Activated CD8-positive, alpha-beta memory T cell treated with anti-CD3 and anti-CD28 coated beads for 4 hours (primary cell): ENCODE data around the gene PRUNE2.

ENCODE experiments used
- DNase-seq, 2 donors: peaks; one replicate each; pipeline ENCODE4 v3.0.0-alpha.2; 2020; ENCODE audit warnings: low read depth in 2 of 2

PRUNE2 gene

GRCh38 chr9:76571743-76572146 is 334.2 kb downstream of the PRUNE2 start:
- no peak for DNase-seq

GRCh38 chr9:76571288-76571687 is 334.6 kb downstream of the PRUNE2 start:
- no peak for DNase-seq

GRCh38 chr9:76570826-76571225 is 335.1 kb downstream of the PRUNE2 start:
- no peak for DNase-seq

DNA sequence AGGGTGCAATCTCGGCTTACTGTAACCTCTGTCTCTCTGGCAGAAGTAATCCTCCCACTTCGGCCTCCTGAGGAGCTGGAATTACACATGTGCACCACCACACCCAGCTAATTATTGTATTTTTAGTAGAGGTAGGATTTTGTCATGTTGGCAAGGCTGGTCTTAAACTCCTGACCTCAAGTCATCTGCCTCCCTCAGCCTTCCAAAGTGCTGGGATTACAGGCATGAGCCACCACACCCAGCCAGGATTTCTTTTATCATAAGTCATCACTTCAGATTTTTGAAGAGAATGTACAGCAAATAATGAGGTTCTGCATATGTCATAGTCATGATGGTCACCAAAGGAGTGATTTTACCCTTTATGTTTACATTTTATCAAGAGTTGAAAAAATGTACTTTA is 338.8 kb downstream of the PRUNE2 start:
- no peak for DNase-seq

GRCh38 chr9:76564297-76564696 is 341.6 kb downstream of the PRUNE2 start:
- no peak for DNase-seq

GRCh38 chr9:76562511-76562911 is 343.4 kb downstream of the PRUNE2 start:
- DNase-seq: no peak

GRCh38 chr9:76561900-76562299 is 344.0 kb downstream of the PRUNE2 start:
- DNase-seq: no peak
